ENCODE results near the gene PCID2. TPM values are rescaled to one million over a fixed set of nuclear protein-coding genes. Genes with fewer than 3 reads are reported as not detected.

Gene PCID2
- total RNA-seq, 1 donor from 2014 or later = 40.9 TPM

GRCh38 chr13:113202912-113203311 lies 5.6 kb downstream of the PCID2 start:
- no peak overlapping the region for H3K4me3 ChIP-seq (ENCODE audit: low read depth, low read length)
- no peak for DNase-seq (ENCODE audit: low read depth)
- TF ChIP-seq CTCF (conservative IDR thresholded peaks at IDR 0.05; ENCODE audit: low read depth, low read length) = no peak

DNA sequence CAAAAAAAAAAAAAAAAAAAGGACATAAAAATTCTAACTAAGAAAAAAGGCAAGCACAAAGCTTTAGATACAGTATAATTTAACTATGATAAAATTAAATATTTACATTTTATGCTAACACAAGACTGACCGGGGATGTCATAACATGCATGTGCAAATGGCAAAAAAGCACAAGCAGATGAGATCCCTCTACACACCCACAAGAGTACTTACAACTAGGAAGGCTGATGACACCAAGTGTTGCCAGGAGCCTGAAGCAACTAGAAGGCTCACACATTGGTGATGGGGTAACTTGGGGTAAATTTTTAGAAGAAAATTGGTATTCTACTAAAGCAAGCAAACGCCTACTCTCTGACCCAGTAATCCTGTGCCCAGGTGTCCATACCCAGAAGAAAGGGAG lies 6.7 kb downstream of the PCID2 start:
- TF ChIP-seq CTCF (conservative IDR thresholded peaks at IDR 0.05; ENCODE audit: low read depth, low read length) = no peak
- H3K4me3 ChIP-seq (ENCODE audit: low read depth, low read length) = no peak overlapping the region
- no peak for DNase-seq (ENCODE audit: low read depth)

DNA sequence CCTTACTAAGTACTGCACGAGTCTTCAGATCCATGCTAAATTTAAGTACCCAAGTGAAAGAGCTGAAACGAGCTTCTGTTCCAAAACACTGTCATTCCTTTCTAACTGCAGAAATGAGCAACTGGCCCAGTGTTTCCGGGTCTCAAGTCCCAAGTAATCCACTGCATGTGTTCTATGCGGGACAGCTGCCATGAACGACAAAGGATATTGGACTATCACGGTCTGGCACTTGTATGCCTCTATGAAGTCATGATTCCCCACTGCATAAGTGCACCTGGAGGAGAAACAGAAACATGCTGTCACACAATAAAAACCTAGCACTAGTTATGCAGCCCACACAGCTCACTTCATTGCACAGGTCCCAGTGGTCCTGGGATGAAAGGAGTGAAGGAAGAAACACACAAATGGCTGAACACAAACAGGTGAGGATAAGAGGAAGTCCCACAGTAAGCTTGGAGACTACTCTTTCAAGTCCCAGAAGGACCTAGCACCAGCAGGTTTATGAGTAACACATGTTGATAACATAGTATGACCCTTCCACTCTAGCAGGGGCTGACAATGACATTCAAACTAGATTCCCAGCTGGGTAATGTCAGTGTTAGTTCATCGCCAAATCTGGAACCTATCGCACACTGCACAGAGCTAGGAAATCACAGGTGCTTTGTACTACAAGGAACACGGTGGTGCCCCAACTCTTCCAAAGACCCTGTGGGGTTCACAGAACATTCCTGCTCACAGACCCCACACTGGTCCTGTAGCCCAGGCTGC lies 11.3 kb downstream of the PCID2 start:
- no peak for DNase-seq (ENCODE audit: low read depth)
- TF ChIP-seq CTCF (conservative IDR thresholded peaks at IDR 0.05; ENCODE audit: low read depth, low read length) = no peak
- H3K4me3 ChIP-seq (ENCODE audit: low read depth, low read length) = no peak overlapping the region

GRCh38 chr13:113195360-113195759 lies 13.1 kb downstream of the PCID2 start:
- DNase-seq (ENCODE audit: low read depth) = no peak
- H3K4me3 ChIP-seq (ENCODE audit: low read depth, low read length) = no peak overlapping the region
- no peak for TF ChIP-seq CTCF (conservative IDR thresholded peaks at IDR 0.05; ENCODE audit: low read depth, low read length)

DNA sequence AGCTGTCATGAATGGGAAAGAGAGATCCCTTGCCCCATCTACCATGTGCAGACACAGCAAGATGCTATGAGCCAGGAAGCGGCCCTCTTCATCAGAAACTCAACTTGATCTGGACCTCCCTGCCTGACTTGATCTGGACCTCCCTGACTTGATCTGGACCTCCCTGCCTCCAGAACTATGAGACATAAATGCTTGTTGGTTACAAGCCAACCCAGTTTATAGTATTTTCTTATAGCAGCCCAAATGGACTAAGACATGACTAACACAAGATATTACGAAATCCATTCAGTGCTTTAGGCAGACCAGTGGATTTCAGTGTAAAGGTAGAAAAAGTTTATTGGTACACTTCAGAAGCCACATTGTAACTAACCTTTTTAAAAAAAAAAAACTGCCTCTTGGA lies 15.6 kb downstream of the PCID2 start:
- TF ChIP-seq CTCF (conservative IDR thresholded peaks at IDR 0.05; ENCODE audit: low read depth, low read length) = no peak
- no peak for DNase-seq (ENCODE audit: low read depth)
- H3K4me3 ChIP-seq (ENCODE audit: low read depth, low read length) = no peak overlapping the region

GRCh38 chr13:113192279-113192678 lies 16.2 kb downstream of the PCID2 start:
- H3K4me3 ChIP-seq (ENCODE audit: low read depth, low read length) = no peak overlapping the region
- no peak for DNase-seq (ENCODE audit: low read depth)
- TF ChIP-seq CTCF (conservative IDR thresholded peaks at IDR 0.05; ENCODE audit: low read depth, low read length) = no peak

GRCh38 chr13:113190181-113190580 lies 18.3 kb downstream of the PCID2 start:
- no peak for TF ChIP-seq CTCF (conservative IDR thresholded peaks at IDR 0.05; ENCODE audit: low read depth, low read length)
- no peak for DNase-seq (ENCODE audit: low read depth)
- no peak overlapping the region for H3K4me3 ChIP-seq (ENCODE audit: low read depth, low read length)
